Panc1 (cell line): ENCODE results near the gene GRID1. TPM values are rescaled to one million over a fixed set of nuclear protein-coding genes. Genes with fewer than 3 reads are reported as not detected.
A peak's percentile ranks its signal among the peaks of the same experiment; 100 is the strongest.

Experiments used
- ATAC-seq: fragments of 200-7000 bp; cut with Tn5 transposase; 2 replicates; pipeline ENCODE4 v1.9.1; 2020; ENCODE audit warnings: mild to moderate bottlenecking, moderate library complexity
- BruUV-seq: library from RNA; stranded (reverse); fragments of 400-500 nt; replicated peaks from 2 replicates; lab custom pipeline; 2021; lab: Mats Ljungman, UMichigan
- CTCF ChIA-PET: fragments of 300-600 bp; sonication (Branson Sonifier 250); formaldehyde crosslinking; loops from one replicate; lab custom pipeline; 2022; ENCODE audit warnings: antibody characterized with exemption; lab: Charles Lee
- POLR2A ChIA-PET: fragments of 300-600 bp; sonication (Branson Sonifier 250); formaldehyde crosslinking; loops from one replicate; lab custom pipeline; 2022; ENCODE audit warnings: antibody characterized with exemption; lab: Charles Lee
- DNase-seq: peaks from one replicate; pipeline ENCODE4 v3.0.0-alpha.2; 2010; ENCODE audit warnings: low read depth, low spot score
- H3K27ac ChIP-seq: 2 replicates; pipeline ENCODE4 v1.5.1; 2011; ENCODE audit warnings: mild to moderate bottlenecking, low read length, inconsistent platforms
- H3K27me3 ChIP-seq: fragments of 200-500 bp; sonication (Bioruptor generic); 2 replicates; pipeline ENCODE4 v1.6.0; 2014; ENCODE audit warnings: low read length, inconsistent platforms; ENCODE audit not compliant: control insufficient read depth, insufficient read depth
- H3K36me3 ChIP-seq: fragments of 200-500 bp; sonication (Bioruptor generic); 2 replicates; pipeline ENCODE4 v1.5.1; 2014; ENCODE audit warnings: inconsistent platforms, mild to moderate bottlenecking, low read length, moderate library complexity; ENCODE audit not compliant: control insufficient read depth, insufficient read depth
- H3K4me1 ChIP-seq: 2 replicates; pipeline ENCODE4 v1.5.1; 2011; ENCODE audit warnings: inconsistent platforms, mild to moderate bottlenecking, low read length, moderate library complexity; ENCODE audit not compliant: control insufficient read depth, insufficient read depth
- H3K4me3 ChIP-seq, 2 experiments: 2 replicates each; pipeline ENCODE4 v1.5.1; 2011 to 2012; ENCODE audit warnings: low read depth in 2 of 2, low read length in 2 of 2, mild to moderate bottlenecking in 2 of 2, inconsistent platforms in 1 of 2, moderate library complexity in 1 of 2
- H3K9me3 ChIP-seq: fragments of 200-500 bp; sonication (Bioruptor generic); 2 replicates; pipeline ENCODE4 v1.5.1; 2014; ENCODE audit warnings: low read depth, mild to moderate bottlenecking, inconsistent platforms, low read length, moderate library complexity; ENCODE audit not compliant: control insufficient read depth, insufficient read depth
- CTCF ChIP-seq: fragments of 450-650 bp; IDR thresholded peaks from 2 replicates; pipeline ENCODE4 v1.5.1; 2017; ENCODE audit warnings: mild to moderate bottlenecking
- POLR2AphosphoS5 ChIP-seq: IDR thresholded peaks from 2 replicates; pipeline ENCODE4 v1.6.1; 2012; ENCODE audit warnings: mild to moderate bottlenecking, low read depth, low read length, moderate library complexity
- REST ChIP-seq, 2 experiments: IDR thresholded peaks; 2 replicates each; pipeline ENCODE4 v1.6.1; 2011 to 2012; ENCODE audit warnings: low read depth in 2 of 2, control low read depth in 1 of 2, low read length in 1 of 2, mild to moderate bottlenecking in 1 of 2, moderate library complexity in 1 of 2; ENCODE audit not compliant: insufficient read depth in 1 of 2
- SIN3A ChIP-seq: IDR thresholded peaks from 2 replicates; pipeline ENCODE4 v1.6.1; 2012; ENCODE audit warnings: low read depth, mild to moderate bottlenecking, low read length, moderate library complexity, borderline replicate concordance; ENCODE audit not compliant: insufficient read depth
- TCF7L2 ChIP-seq: IDR thresholded peaks from 2 replicates; pipeline ENCODE4 v1.6.1; 2011; ENCODE audit warnings: mild to moderate bottlenecking, low read depth, low read length, inconsistent platforms
- in situ Hi-C: cut with HindIII; loops from 2 replicates; pipeline ENCODE4 v1.10.0; 2016; ENCODE audit warnings: low sequenced_read_pairs, low pct_unique_long_range_greater_than_20kb
- intact Hi-C: fragments of 100-400 bp; cut with micrococcal nuclease; formaldehyde crosslinking; loops from one replicate; pipeline ENCODE4 v1.10.0; 2022; ENCODE audit not compliant: unreplicated experiment
- total RNA-seq: library from RNA; stranded (reverse); gene quantifications from one replicate; pipeline ENCODE4 v1.2.1, GENCODE V29; 2021; ENCODE audit not compliant: unreplicated experiment

GRID1 gene
- total RNA-seq, 1 experiment from 2014 or later = 2.3 TPM

GRCh38 chr10:86401588-86402282 lies 35.1 kb upstream of the GRID1 start:
- Histone ChIP-seq H3K27ac (no peak overlapping the region), H3K4me1 (peaks cover 25% of the 10 kb centered on the region), H3K9me3 (no peaks in the 10 kb centered on the region), H3K36me3 (no peaks in the 10 kb centered on the region), H3K27me3 (no peaks in the 10 kb centered on the region), H3K4me3 (peak overlapping the region; percentile 77 to 80)
- ChIA-PET POLR2A (no interaction called here), CTCF (interaction anchor here (0.7 to 1.4 kb wide), 3 partner anchors 184 to 283 kb away, joined by 3 to 6 read pairs (median 3); no protein-coding TSS in a partner anchor)
- ATAC-seq (peak; percentile 0; the same call in 1 of the 2 replicates), DNase-seq (no peak)
- in situ Hi-C loops = no loop called here
- no peak for TF ChIP-seq SIN3A
- BruUV-seq = no TSS peak
- intact Hi-C loops = no loop called here

GRCh38 chr10:86400705-86401587 lies 34.4 kb upstream of the GRID1 start:
- POLR2A ChIA-PET = no interaction called here
- intact Hi-C loops = no loop called here

GRCh38 chr10:86399879-86400704 lies 33.5 kb upstream of the GRID1 start:
- CTCF ChIA-PET = interaction anchor here (0.5 to 1.2 kb wide), 5 partner anchors 34 to 195 kb away, joined by 3 to 8 read pairs (median 4); no protein-coding TSS in a partner anchor
- TF ChIP-seq POLR2AphosphoS5 (no peak), SIN3A (no peak; the same call in 1 of the 2 replicates), CTCF (peak; percentile 99), REST (IDR thresholded peaks at IDR 0.05; ENCODE audit: insufficient read depth in 1 of 2, low read depth in 2 of 2, low read length in 1 of 2) (peak in 1 of 2 experiments; percentile 9; a peak in 1 of 4 replicates), TCF7L2 (peak; percentile 60; the same call in 1 of the 2 replicates)
- ATAC-seq = peak; percentile 97
- Histone ChIP-seq H3K36me3 (no peaks in the 10 kb centered on the region), H3K27ac (peak overlapping the region; percentile 80), H3K4me3 (peak overlapping the region; percentile 77 to 80), H3K4me1 (peaks cover 25% of the 10 kb centered on the region), H3K27me3 (no peaks in the 10 kb centered on the region), H3K9me3 (no peaks in the 10 kb centered on the region)
- DNase-seq = peak; percentile 78
- POLR2A ChIA-PET = interaction anchor here (0.6 kb wide), 1 partner anchor 90 kb away, joined by 8 read pairs; no protein-coding TSS in a partner anchor
- in situ Hi-C loops = no loop called here
- BruUV-seq = no TSS peak
- intact Hi-C loops = loop anchor here (1.0 kb wide), 1 partner anchor 185 kb away; no protein-coding TSS in a partner anchor

More at GRCh38 chr10:86400705-86401587, 34.4 kb upstream of the GRID1 start:
- Histone ChIP-seq H3K36me3 (no peaks in the 10 kb centered on the region), H3K4me1 (peaks cover 25% of the 10 kb centered on the region), H3K4me3 (peak overlapping the region; percentile 77 to 80), H3K27me3 (no peaks in the 10 kb centered on the region), H3K27ac (peak overlapping the region; percentile 80), H3K9me3 (no peaks in the 10 kb centered on the region)
- no TSS peak for BruUV-seq
- CTCF ChIA-PET = interaction anchor here (1.4 kb wide), 1 partner anchor 185 kb away, joined by 6 read pairs; no protein-coding TSS in a partner anchor
- DNase-seq (no peak), ATAC-seq (peak; percentile 29)
- peak; percentile 55; the same call in 1 of the 2 replicates for TF ChIP-seq CTCF
- TF ChIP-seq POLR2AphosphoS5 = no peak
- in situ Hi-C loops = no loop called here
